HG03139 (cell line): ENCODE results near the gene IMP3.
"Not testable (repeated sequence)": the region's sequence is repeated elsewhere in the genome, so short reads cannot be mapped to it uniquely, and the experiment has no call there.

ENCODE experiments used
- ATAC-seq: cut with Tn5 transposase; IDR thresholded peaks from one replicate; pipeline ENCODE4 v1.9.1; 2021; ENCODE audit not compliant: unreplicated experiment

IMP3 gene

GRCh38 chr15:75651810-75652543 lies 12.0 kb upstream of the IMP3 start:
- ATAC-seq, result no peak

DNA sequence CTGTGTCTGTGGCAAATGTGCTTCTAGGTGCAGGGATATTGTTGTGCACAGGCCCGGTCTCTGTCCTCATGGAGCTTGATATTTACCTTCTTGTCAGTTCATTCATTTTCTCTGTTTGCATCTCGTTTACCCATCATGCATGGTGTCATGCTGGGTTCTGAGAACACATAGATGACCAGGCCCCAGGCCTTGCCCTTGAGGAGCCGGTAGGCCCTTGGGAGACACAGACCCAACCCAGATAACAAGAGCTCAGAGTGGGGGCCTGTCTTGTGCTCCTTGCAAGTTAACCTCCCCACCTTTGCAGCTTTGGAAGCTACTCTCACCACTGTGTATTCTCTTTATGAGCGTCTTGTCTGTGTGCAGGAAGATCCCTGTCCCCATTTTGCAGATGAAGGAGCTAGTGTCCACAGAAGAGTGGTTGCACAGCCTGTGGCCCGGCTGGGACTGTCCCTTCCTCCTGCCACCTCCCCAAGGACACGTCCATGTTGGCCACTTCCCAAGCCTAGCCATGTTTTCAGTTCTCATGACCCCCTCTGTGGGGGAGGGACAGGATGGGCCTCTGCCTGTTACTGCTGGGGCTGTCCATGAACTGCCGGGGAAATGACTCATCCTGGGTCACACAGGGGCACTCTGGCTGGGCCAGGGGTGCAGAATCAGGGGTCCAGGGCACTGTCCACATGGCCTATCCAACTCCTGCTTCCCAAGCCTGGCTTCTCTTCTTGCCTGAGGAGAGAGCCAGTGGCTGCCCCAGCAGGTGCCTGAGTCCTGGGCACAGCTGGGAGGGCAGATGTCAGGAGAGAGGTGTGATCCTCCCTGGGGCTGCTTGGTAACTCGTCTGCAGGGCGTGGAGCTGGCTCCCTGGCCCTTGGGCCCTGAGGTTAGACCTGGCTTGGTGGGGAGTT lies 11.1 kb upstream of the IMP3 start:
- no peak for ATAC-seq

- no peak for ATAC-seq
These were observed 9.8 kb upstream of the IMP3 start for GRCh38 chr15:75649848-75650247.

- no peak for ATAC-seq
These were observed 9.2 kb upstream of the IMP3 start for GRCh38 chr15:75649045-75649761.

- ATAC-seq, result no peak
These were observed 8.4 kb upstream of the IMP3 start for GRCh38 chr15:75648156-75649000.

DNA sequence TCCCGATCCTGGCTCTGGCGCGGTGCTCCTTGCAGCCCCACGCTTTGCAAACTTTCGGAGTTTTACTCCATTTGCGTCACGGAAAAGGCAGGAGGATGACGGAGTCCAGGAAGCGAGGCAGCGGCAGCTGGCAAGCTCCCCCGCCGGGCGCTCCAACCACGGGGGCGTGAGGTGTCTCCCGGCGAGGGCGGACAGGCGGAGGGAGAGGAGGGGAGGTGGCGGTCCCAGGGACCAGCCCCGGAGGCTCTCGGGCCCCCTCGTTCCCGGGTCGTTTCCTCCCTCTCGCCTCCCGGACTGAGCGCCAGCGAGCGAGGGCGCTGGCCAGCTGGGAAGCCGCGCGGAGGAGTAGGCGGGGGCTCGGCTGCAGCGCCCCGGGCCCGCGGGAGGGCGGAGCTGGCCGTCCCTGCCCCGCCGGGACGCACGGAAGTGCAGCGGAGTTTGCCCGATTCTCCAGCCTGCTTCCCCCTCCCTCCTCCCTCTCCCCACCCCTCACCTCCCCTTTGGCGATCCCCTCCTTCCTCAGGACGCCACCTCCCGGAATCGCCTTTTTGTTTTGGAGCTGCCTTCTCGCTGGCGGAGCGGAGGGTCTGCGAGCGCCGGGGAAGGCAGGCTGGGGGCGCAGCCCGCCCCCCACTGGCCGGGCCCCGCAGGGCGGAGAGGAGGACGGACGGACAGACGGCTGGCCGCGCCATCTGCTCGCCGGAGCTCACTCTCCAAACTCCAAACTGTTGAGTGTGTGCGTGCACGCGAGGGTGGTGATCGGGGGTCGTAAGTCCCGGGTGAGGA lies 7.5 kb upstream of the IMP3 start, which contains the start of gene SNX33:
TSS of gene SNX33 (plus strand) at position 543 of the 786 bp plus-strand sequence. CDS start 1,191 bp downstream, outside the sequence.
- ATAC-seq, result no peak

- ATAC-seq, result no peak
These were observed 6.9 kb upstream of the IMP3 start for GRCh38 chr15:75646944-75647364.

DNA sequence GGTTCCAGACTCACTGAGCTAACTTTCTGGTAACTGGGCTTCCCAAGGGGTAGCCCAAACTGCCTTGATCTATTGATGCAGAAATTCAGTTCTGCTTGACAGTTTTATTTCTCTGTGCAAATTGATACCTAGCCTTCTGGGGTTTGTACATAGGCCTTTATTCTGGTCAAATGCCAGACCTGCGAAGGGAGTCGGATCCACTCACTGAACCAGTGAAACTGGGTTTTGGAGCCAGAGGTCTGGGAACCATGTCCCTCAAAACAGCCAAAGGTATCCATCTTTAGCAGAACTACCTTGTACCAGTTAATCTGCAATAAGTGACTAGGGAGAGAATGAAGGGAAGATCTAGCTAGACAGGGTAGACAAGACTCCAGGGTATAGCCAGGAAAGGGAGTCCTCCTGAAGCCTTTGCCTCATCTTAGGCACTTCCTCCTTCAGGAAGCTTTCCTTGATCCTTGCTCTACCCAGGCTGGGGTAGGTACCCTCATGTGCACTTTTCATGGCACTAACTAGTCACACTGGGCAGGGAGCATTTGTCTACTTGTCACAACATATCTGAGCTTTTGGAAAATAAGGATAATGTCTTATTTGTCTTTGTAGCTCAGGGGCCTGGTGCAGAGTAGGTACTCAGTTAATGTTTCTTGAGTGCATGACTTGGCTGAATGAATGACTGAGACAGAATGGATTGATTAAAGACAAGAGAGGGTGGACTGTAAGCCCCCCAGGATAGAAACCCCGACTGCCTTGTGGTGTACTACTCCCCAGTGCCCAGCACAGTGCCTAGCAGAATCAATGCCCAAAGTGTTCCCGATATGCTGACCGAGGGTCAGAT lies 6.3 kb upstream of the IMP3 start:
- ATAC-seq, result no peak

- ATAC-seq, result no peak
These were observed 4.4 kb upstream of the IMP3 start for GRCh38 chr15:75644376-75644775.

GRCh38 chr15:75641603-75642002 lies 1.6 kb upstream of the IMP3 start:
- no peak for ATAC-seq

DNA sequence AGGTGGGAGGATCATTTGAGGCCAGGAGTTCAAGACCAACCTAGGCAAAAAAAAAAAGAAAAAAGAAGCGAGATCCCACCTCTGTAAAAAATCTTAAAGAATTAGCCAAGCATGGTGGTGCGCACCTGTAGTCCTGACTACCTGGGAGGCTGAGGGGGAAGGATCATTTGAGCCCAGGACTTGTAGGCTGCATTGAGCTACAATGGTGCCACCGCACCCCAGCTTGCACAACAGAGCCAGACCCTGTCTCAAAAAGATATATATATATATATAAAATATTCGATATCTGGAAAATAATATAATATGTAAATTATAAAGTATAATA lies 1.1 kb upstream of the IMP3 start:
- no peak for ATAC-seq

DNA sequence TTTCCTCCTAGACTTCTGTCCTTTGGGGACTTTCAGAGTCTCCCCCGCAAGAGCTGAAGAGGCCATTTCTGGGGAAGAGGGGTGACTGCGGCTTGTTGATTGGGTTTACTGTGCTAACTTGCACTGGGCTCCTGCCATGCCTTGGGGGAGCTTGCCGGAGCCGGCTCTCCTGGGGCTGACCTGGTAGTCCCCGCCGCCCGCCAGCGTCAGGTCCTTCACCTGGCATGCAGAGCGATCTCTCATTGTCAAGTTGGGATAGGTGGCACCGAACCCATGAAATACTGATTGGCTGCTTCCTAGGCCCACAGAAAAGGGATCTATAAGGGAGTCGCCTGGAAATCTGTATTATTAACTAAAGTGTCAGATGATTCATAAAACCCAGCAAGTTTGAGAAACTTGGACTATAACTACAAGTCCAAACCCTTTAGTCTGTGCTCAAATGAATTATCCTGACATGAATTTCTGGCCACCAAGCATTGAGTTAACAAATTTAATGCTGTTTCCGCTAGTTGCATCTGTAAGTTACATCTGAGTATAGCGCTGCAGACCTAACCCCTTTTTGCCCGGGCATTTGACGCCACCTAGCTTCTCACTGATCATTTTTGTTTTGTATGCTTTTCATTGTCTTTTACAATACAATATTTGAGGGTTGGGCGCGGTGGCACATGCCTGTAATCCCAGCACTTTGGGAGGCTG lies 607 bp upstream of the IMP3 start:
- ATAC-seq, result peak; percentile 18

- no peak for ATAC-seq
These were observed 774 bp downstream of the IMP3 start for GRCh38 chr15:75639191-75639708.

DNA sequence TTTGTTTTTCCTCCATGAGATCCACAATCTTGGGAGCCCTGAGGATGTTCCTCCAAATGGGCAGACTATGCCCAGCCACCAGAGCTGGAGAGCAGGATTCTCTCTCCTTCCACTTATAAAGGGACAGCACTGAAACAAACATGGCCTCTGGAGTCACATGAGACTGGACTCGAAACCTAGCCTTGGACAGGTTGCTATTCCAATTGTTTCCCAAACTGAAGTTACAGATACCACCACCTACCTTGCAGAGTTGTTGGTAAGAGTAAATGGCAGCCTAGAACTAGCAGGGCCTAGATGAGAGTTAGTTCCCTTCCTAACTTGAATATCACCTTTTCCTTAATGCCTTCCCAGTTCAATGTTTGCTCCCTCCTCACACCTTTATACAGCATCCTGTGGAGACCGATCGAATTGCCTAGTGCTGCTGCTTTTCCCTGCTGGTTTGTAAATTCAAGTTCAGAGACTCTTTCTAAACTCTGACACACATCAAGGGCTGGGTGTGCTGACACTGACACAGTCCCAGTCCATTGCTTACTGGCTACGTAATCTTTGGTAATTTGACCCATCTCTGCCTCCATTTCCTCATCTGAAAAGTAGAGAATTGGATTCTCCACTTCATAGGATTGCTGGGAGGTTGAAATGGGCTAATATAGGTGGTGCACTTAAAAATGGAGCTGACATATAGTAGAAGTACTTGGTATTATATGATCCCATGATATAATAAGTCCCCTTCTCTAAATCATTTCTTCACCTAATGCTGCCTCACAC lies 2.6 kb downstream of the IMP3 start:
- ATAC-seq, result no peak

- ATAC-seq, result no peak
These were observed 4.0 kb downstream of the IMP3 start for GRCh38 chr15:75636026-75636425.

- ATAC-seq, result not testable (repeated sequence)
These were observed 6.1 kb downstream of the IMP3 start for GRCh38 chr15:75633922-75634321.

DNA sequence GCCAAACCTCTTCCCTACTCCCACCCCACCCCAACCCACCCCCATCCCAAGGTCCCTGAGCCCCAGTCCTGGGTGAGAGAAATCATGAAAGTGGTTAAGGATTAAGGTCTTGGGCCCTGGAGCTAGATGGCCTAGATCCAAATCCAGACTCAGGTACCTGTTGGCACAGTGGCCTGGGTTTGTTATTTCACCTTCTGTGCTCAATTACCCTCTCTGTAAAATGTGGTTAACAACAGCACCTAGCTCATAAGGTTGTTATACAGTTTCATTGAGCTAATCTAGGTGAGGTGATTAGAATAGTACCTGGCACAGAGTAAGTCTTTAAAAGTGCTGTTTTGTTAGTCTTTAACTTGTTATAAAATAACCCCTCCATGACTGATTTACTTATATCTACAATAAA lies 8.1 kb downstream of the IMP3 start:
- no peak for ATAC-seq
